ENCODE results near the gene IGLL5. TPM values are rescaled to one million over a fixed set of nuclear protein-coding genes. Genes with fewer than 3 reads are reported as not detected.

IGLL5 gene
- total RNA-seq, 1 donor from 2014 or later, result not detected

DNA sequence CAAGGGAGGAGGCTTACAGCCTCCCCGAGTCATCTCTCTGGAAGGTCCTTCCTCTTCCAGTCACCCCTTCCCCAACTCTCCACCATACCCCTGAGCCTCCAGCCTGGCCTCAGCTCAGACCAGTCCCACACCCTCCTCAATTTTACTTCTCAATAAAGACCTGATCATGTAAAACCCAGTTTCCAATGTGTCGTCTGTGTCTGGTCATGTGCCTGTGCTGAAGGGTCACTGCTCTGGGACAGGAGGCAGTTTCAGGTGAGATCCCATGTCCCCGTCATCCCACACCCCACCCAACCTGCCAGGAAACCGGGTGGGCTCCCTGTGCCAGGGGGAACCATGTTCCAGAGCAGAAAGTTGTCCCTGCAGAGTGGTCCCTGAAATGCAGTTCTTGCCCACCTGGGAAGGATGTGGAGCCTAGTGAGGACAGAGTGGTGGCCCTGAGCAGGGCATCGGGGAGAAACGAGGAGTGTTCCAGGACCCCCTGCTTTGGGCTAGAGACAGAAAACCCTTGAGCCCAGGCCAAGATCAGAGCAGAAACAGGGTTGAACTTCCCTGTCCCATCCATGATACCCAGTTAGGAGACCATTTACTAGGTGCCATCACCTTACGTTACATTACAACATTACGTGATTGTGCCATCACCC, 19.4 kb downstream of the IGLL5 start:
- H3K4me1 Mint-ChIP-seq, result no peaks in the 10 kb centered on the region
- DNase-seq (ENCODE audit: low spot score in 2 of 2, unreplicated experiment in 2 of 2), result no peak
- H3K27me3 Mint-ChIP-seq (ENCODE audit: low read depth), result peaks cover 70% of the 10 kb centered on the region
- no peaks in the 10 kb centered on the region for H3K9me3 Mint-ChIP-seq
- TF ChIP-seq CTCF (IDR thresholded peaks at IDR 0.05; ENCODE audit: unreplicated experiment), result no peak
- no peak overlapping the region for H3K4me3 Mint-ChIP-seq
- no peak overlapping the region for H3K27ac Mint-ChIP-seq
- H3K36me3 Mint-ChIP-seq, result no peaks in the 10 kb centered on the region

DNA sequence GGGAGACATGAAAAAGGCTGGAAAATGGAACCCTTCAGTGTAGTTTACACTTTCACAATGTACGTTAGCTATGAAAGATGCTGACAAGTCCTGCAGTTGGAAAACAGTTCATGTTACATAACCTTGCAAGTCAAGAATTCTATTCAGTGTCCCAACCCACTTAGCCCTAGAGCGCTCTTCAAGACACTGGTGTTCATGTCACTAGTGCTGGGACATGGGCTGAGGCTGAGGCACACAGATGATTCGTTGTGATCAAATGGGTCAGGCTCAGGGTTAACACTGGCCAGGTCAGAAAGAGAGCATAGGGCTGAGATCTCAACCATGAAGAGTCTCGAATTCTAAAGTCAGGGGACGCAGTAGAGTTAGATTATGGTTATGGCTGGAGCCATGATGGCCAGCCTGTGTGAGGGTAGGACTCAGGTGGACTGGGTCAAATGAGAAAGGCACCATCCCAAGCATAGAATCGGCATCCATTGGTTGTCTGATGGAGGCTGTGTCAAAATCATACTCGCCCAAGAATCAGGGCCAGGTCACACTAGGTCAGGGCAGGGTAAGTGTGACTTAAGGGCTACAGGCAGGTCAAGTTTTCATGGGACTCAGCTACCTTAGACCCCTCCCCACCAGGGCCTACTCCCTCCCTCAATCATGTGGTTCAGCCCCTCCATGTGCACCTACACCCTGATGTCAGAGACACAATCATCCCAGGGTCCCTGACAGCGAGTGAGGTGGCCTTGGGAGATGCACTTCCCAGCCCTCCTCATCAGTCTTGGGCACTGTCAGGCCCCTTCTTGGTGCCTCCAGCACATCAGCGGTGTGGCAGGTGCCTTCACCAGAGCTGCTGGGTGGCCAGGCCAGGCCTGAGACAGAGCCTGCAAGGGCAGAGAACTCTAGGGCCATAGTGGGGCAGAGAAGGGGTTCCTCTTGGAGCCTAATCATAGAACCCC, 20.2 kb downstream of the IGLL5 start:
- peaks cover 72% of the 10 kb centered on the region for H3K27me3 Mint-ChIP-seq (ENCODE audit: low read depth)

GRCh38 chr22:22908495-22908861, 20.9 kb downstream of the IGLL5 start:
- DNase-seq (ENCODE audit: low spot score in 2 of 2, unreplicated experiment in 2 of 2), result no peak
- no peak for TF ChIP-seq CTCF (IDR thresholded peaks at IDR 0.05; ENCODE audit: unreplicated experiment)
- Mint-ChIP-seq H3K27ac (no peak overlapping the region), H3K36me3 (no peaks in the 10 kb centered on the region), H3K4me1 (no peaks in the 10 kb centered on the region), H3K9me3 (no peaks in the 10 kb centered on the region), H3K27me3 (ENCODE audit: low read depth) (peaks cover 72% of the 10 kb centered on the region), H3K4me3 (no peak overlapping the region)

More for the DNA sequence above, 20.2 kb downstream of the IGLL5 start:
- Mint-ChIP-seq H3K4me1 (no peaks in the 10 kb centered on the region), H3K27ac (no peak overlapping the region), H3K9me3 (no peaks in the 10 kb centered on the region), H3K36me3 (no peaks in the 10 kb centered on the region), H3K4me3 (no peak overlapping the region)
- no peak for DNase-seq (ENCODE audit: low spot score in 2 of 2, unreplicated experiment in 2 of 2)
- TF ChIP-seq CTCF (IDR thresholded peaks at IDR 0.05; ENCODE audit: unreplicated experiment), result no peak

DNA sequence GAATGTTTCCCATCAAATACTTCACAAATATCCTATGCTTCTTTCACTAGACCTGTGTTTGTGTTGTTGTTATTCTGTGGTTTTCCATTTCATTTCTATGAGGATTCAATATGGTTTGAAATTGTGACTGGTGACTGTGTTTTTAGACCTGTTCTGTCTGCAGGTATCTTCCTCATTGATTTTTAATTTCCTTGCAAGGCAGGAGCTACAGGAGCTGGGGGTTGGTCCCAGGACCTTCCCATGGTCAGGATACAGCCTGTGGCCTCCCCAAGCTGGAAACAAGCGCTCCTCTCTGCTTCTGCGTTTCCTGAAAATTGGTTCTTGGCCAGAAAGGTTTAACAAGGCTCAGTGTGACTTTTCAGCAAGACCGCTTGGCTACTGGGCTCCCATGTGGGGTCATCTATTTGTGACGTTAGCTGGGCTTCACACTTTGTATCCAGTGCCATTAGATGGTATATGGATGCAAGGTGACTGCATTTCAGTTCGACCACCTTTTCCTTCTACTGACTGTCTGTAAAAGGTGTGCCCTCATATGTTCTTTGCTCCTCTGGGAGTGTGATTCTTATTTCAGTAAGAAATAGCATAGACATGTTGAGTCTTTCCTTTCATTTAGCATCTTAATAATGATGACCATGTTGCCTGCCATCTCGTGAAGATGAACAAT, 21.5 kb downstream of the IGLL5 start:
- H3K36me3 Mint-ChIP-seq, result no peaks in the 10 kb centered on the region
- H3K4me3 Mint-ChIP-seq, result no peak overlapping the region
- H3K27me3 Mint-ChIP-seq (ENCODE audit: low read depth), result peaks cover 75% of the 10 kb centered on the region
- no peak for TF ChIP-seq CTCF (IDR thresholded peaks at IDR 0.05; ENCODE audit: unreplicated experiment)
- DNase-seq (ENCODE audit: low spot score in 2 of 2, unreplicated experiment in 2 of 2), result no peak
- no peaks in the 10 kb centered on the region for H3K9me3 Mint-ChIP-seq
- no peaks in the 10 kb centered on the region for H3K4me1 Mint-ChIP-seq
- no peak overlapping the region for H3K27ac Mint-ChIP-seq

GRCh38 chr22:22909605-22910271, 22.1 kb downstream of the IGLL5 start:
- Mint-ChIP-seq H3K4me3 (no peak overlapping the region), H3K27me3 (ENCODE audit: low read depth) (peaks cover 80% of the 10 kb centered on the region), H3K27ac (no peak overlapping the region), H3K4me1 (no peaks in the 10 kb centered on the region), H3K36me3 (no peaks in the 10 kb centered on the region), H3K9me3 (no peaks in the 10 kb centered on the region)
- no peak for TF ChIP-seq CTCF (IDR thresholded peaks at IDR 0.05; ENCODE audit: unreplicated experiment)
- no peak for DNase-seq (ENCODE audit: low spot score in 2 of 2, unreplicated experiment in 2 of 2)

Measured in mesothelial cell of epicardium (in vitro differentiated cells).